Peyer's patch (tissue), 4 donors: ENCODE data around the gene TNNI3K. TPM values are rescaled to one million over a fixed set of nuclear protein-coding genes. Genes with fewer than 3 reads are reported as not detected.

Experiments
- DNase-seq, 3 donors: peaks; one replicate each; pipeline ENCODE4 v3.0.0-alpha.2; 2017 to 2019
- H3K27ac ChIP-seq, 4 donors: fragments of 200-600 bp; sonication (generic); one replicate each; pipeline ENCODE4 v1.5.1; 2016 to 2019
- H3K27me3 ChIP-seq, 2 donors: fragments of 200-600 bp; sonication (generic); one replicate each; pipeline ENCODE4 v1.5.1; 2019
- H3K36me3 ChIP-seq, 3 donors: fragments of 200-600 bp; sonication (generic); one replicate each; pipeline ENCODE4 v1.5.1; 2016 to 2019
- H3K4me1 ChIP-seq, 4 donors: fragments of 200-600 bp; sonication (generic); one replicate each; pipeline ENCODE4 v1.5.1; 2016 to 2019
- H3K4me3 ChIP-seq, 4 donors: fragments of 200-600 bp; sonication (generic); 1 replicate in 3 of 4; 2 replicates in 1 of 4; pipeline ENCODE4 v1.5.1; 2016 to 2019; ENCODE audit warnings: mild to moderate bottlenecking in 1 of 4
- H3K9me3 ChIP-seq, 4 donors: fragments of 200-600 bp; sonication (generic); one replicate each; pipeline ENCODE4 v1.5.1; 2016 to 2019; ENCODE audit warnings: mild to moderate bottlenecking in 1 of 4
- POLR2A ChIP-seq, 2 donors: fragments of 450-650 bp; IDR thresholded peaks; one replicate each; pipeline ENCODE4 v1.5.1; 2017; ENCODE audit warnings: antibody characterized with exemption in 2 of 2, mild to moderate bottlenecking in 2 of 2, moderate library complexity in 2 of 2
- total RNA-seq, 4 donors: library from RNA; depleted of rRNA; stranded (reverse); fragments of >200 nt; gene quantifications; one replicate each; pipeline ENCODE4 v1.1.0, GENCODE V29; 2016
- TF ChIP-seq, protein P1 (sequence below), 6 experiments: fragments of 450-650 bp in 4 of 6; fragments of 200-600 bp in 2 of 6; sonication (generic) in 1 of 6; IDR thresholded peaks; one replicate each; pipeline ENCODE4 v1.5.1; 2017 to 2019; ENCODE audit warnings: antibody characterized with exemption in 6 of 6, mild to moderate bottlenecking in 3 of 6, moderate library complexity in 1 of 6

The TNNI3K gene
- total RNA-seq, 4 donors from 2014 or later = 2.0 TPM; not detected in 3

GRCh38 chr1:74513411-74514300 is 278.5 kb downstream of the TNNI3K start:
- no peak for TF ChIP-seq POLR2A (IDR thresholded peaks at IDR 0.05)
- TF ChIP-seq, protein P1, sequence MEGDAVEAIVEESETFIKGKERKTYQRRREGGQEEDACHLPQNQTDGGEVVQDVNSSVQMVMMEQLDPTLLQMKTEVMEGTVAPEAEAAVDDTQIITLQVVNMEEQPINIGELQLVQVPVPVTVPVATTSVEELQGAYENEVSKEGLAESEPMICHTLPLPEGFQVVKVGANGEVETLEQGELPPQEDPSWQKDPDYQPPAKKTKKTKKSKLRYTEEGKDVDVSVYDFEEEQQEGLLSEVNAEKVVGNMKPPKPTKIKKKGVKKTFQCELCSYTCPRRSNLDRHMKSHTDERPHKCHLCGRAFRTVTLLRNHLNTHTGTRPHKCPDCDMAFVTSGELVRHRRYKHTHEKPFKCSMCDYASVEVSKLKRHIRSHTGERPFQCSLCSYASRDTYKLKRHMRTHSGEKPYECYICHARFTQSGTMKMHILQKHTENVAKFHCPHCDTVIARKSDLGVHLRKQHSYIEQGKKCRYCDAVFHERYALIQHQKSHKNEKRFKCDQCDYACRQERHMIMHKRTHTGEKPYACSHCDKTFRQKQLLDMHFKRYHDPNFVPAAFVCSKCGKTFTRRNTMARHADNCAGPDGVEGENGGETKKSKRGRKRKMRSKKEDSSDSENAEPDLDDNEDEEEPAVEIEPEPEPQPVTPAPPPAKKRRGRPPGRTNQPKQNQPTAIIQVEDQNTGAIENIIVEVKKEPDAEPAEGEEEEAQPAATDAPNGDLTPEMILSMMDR (IDR thresholded peaks at IDR 0.05) = no peak
- no peaks in the 10 kb centered on the region for H3K36me3 ChIP-seq
- H3K27me3 ChIP-seq = no peaks in the 10 kb centered on the region
- H3K9me3 ChIP-seq = no peaks in the 10 kb centered on the region
- no peak overlapping the region for H3K27ac ChIP-seq
- DNase-seq = no peak
- no peaks in the 10 kb centered on the region for H3K4me1 ChIP-seq
- no peak overlapping the region for H3K4me3 ChIP-seq

DNA sequence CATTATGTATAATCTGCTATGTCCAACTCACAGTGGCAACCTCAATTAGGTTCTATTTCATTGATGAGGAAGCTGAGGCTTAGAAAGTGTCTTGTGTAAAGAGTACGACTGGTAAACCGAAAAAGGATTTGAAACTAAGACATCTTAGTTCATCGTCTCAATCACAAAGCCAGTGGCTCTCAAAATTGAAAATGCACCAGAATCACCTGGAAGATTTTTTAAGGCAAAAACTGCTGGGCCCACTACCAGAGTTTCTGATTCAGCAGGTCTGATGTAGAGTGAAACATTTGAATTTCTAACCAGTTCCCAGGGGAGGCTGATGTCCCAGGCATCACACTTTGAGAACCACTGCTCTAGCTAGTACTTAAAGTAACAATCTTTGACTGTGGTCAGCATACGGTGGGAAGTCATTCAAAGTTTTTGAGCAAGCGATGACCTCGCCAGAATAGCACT is 282.4 kb downstream of the TNNI3K start:
- Histone ChIP-seq H3K4me3 (no peak overlapping the region), H3K27ac (no peak overlapping the region), H3K27me3 (no peaks in the 10 kb centered on the region), H3K9me3 (no peaks in the 10 kb centered on the region), H3K36me3 (no peaks in the 10 kb centered on the region), H3K4me1 (no peaks in the 10 kb centered on the region)
- TF ChIP-seq, protein P1 (IDR thresholded peaks at IDR 0.05) = no peak
- no peak for TF ChIP-seq POLR2A (IDR thresholded peaks at IDR 0.05)
- no peak for DNase-seq

DNA sequence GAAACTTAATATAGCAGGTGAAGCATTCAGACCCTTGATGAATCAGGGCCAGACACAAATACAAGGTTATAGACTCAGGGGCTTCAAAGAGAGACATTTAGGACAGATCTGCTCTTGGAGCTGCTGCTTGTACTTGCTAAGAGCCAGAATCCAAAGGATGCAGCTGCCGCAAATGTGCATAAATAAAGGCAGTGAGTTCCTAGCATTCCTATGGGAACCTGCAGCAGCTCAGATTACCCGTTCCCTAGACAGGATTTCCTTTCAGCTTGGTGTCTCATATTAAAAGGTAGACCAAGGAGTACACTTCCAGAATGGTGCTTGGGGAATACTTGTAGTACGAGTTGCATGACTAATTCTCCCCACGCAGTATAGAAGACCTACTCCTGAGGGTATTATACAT is 287.0 kb downstream of the TNNI3K start:
- H3K27ac ChIP-seq = no peak overlapping the region
- no peaks in the 10 kb centered on the region for H3K36me3 ChIP-seq
- no peak overlapping the region for H3K4me3 ChIP-seq
- no peaks in the 10 kb centered on the region for H3K27me3 ChIP-seq
- H3K9me3 ChIP-seq = no peaks in the 10 kb centered on the region
- DNase-seq = no peak
- no peaks in the 10 kb centered on the region for H3K4me1 ChIP-seq
- TF ChIP-seq, protein P1 (IDR thresholded peaks at IDR 0.05) = no peak
- no peak for TF ChIP-seq POLR2A (IDR thresholded peaks at IDR 0.05)

DNA sequence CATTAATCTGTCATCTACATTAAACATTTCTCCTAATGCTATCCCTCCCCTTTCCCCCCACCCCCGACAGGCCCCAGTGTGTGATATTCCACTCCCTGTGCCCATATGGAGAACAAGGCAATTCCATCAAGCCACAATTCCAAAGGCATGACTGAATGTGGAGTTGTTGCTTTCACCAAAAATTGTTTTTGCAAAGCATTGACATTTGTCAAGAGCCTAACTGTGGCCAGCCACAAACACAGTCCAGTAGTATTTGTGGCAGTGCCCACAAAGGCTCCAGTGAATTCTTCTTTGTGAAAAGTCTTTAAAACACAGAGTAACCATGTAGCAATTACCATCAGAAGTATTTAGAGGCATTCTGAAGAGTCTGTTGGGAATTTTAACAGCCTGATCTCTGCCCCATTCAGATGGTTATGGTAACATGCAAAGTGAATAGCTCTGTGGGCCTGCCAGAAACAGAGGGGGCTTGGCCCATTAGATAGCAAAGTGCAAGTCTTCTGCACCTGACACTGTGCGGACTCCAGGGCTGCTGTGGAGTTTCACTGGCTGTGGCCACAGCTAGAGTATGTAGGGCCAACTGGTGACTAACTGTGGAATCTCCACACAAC is 288.8 kb downstream of the TNNI3K start:
- H3K27me3 ChIP-seq = no peaks in the 10 kb centered on the region
- no peak overlapping the region for H3K27ac ChIP-seq
- no peaks in the 10 kb centered on the region for H3K4me1 ChIP-seq
- no peaks in the 10 kb centered on the region for H3K9me3 ChIP-seq
- H3K4me3 ChIP-seq = no peak overlapping the region
- no peaks in the 10 kb centered on the region for H3K36me3 ChIP-seq
- DNase-seq = no peak
- TF ChIP-seq, protein P1 (IDR thresholded peaks at IDR 0.05) = no peak
- no peak for TF ChIP-seq POLR2A (IDR thresholded peaks at IDR 0.05)

- Histone ChIP-seq H3K36me3 (no peaks in the 10 kb centered on the region), H3K9me3 (no peaks in the 10 kb centered on the region)
- TF ChIP-seq POLR2A (IDR thresholded peaks at IDR 0.05) = no peak
- TF ChIP-seq, protein P1 (IDR thresholded peaks at IDR 0.05) = no peak
Measured at GRCh38 chr1:74526708-74527107, 291.5 kb downstream of the TNNI3K start.

More at GRCh38 chr1:74526708-74527107, 291.5 kb downstream of the TNNI3K start:
- Histone ChIP-seq H3K27me3 (no peaks in the 10 kb centered on the region), H3K4me1 (no peaks in the 10 kb centered on the region), H3K27ac (no peak overlapping the region), H3K4me3 (no peak overlapping the region)
- DNase-seq = no peak
